CD4-positive, alpha-beta T cell treated with Interleukin-6 at 100 ng/mL for 8 hours (primary cell): ENCODE data around the gene ASAP2.

Experiments
- DNase-seq: peaks from one replicate; pipeline ENCODE4 v3.0.0-alpha.2; 2020; ENCODE audit warnings: mixed read lengths, low spot score

The ASAP2 gene

DNA sequence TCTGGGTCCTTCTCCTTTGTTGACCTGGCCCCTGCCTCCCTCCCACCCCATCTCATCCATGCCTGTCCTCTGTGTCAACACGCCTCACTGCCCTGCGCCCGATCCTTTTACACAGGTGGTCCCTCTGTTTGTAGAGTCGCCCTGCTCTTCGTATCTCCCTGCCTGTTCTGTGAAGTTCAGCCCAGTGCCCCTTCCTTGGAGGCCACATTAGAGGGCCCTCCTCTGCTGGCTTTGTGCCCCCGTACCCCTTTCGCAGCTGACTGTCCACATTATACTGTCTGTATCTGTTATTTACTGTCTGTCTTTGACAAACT, 25.5 kb downstream of the ASAP2 start:
- no peak for DNase-seq

DNA sequence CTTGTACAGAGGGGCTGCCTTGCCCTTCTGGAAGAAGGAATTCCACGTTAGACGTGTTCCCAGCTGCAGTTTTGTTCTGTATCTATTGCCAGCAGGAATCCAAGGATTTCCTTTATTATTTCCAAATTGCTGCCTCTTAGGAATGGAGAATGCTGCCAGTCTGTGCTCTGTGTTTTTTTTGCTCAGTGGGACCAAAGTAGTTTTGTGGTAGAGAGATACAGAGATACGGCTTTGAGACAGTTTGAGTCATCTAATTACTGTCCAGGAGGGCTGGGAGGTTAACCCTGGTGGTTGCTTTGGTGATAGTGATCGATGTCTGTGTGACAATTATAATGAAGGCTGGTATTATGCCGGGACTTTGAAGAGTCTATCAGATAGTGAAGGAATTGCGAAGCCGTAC, 26.3 kb downstream of the ASAP2 start:
- DNase-seq, result no peak

DNA sequence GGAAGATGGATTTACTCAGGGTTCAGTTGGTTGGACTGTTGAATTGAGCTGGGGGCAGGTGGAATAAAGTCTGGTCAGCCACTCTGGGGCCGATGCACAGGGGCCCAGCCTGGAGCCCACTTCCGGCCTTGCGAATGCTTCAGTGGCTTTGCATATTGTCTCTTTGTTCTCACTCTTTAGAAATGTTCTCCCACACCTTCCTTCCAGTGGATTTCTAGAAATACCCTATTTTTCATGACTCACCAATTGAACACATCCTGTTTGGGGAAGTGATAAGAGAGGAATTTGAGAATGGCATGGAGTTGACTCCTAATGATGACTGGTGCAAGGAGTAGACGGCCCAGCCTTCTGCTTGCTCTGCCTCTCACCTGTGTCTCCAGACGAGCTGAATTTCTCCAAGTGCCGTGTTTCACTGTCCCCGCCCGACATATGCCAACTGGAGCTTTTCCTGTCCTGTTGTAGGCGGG, 28.1 kb downstream of the ASAP2 start:
- no peak for DNase-seq

DNA sequence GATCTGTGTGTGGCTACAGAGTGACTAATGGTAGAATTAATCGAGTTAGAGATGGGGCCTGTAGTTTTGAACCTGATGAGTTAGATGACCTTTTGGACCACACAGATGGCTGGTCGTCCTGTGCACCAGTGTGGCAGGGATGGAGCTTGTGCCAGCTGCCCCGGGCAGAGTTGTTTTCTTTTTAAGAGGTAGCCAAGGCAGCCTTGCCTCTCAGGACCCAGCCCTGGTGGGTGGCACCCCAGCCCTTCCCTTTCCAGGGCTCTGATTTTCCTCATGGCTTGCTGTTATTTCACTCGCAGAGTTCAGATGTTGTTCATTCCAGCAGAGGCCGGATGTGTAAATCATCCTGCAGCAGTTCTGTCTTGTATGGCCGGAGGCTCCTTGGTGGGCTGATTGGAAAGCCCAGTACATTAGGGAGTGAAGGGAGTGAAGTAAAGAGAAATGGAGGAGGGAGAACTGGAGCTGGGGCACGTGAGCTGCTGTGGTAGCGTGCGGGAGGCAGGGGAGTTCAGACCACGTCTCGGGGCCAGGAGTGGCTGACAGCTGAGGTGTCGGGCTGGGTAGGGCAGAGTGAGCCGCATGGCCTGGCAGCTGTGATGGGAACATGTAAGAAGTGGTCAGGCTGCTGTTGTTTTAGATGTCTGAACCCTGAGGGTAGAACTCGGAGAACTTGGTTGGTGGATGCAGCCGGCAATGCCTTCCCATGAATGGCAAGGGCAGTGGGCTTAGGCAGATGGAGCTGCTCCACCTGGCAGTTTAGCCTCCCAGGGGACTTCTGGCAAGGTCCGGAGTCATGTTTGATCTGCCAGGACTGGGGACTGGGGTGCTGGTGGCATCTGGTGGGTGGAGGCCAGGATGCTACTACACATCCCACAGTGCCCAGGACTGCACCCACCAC, 28.8 kb downstream of the ASAP2 start:
- DNase-seq, result no peak

DNA sequence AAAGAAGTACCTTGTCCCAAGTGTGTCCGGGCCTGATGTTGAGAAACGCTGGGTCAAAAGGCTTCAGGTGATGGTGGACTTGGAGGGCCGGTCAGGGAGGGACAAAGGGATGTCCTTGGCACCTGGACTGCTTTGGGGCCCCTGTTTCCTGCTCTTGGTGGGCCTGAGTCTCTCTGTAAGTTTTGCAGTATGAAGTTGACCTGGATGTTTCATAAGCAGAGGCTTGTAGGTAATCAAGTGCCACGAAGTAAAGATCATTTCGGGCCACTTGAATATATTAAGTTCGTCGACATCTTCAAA, 29.4 kb downstream of the ASAP2 start:
- no peak for DNase-seq

DNA sequence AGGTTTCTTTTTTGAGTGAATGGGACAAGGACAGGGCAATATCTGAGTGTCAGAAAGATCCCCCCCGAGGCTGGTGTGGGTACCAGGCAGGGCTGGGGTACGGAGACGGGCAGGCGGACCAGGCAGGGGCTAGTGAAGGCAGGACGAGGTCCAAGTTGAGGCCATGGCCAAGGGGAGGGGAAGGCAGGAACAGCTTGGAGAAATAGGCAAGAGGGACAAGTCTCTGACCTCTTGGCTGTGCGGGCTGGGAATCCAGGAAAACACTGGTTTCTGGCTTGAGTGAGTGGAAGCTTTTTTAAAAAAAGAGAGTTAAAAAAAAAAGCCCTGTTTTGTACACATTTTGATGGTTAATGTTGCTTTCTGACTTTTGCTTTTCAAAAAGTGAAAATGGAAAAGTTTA, 30.3 kb downstream of the ASAP2 start:
- no peak for DNase-seq

DNA sequence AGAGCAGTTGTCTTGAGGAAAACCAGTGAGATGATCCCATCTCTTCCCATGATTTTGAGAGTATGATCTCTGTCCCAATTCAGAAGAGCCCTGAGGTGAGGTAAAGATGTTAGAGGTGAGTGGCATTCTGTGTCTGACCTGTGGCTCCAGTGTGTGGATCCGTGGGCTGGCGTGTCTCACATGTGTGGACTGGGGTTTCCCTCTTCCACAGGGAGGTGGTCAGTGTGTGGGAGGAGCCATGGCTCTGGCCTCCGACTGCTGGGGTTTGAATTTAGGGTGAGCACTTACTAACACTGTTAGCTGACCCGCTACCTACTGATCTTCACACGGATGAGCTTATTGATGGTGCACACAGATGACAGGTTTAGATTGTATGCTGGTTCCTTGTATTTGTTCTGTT, 31.2 kb downstream of the ASAP2 start:
- DNase-seq, result no peak

DNA sequence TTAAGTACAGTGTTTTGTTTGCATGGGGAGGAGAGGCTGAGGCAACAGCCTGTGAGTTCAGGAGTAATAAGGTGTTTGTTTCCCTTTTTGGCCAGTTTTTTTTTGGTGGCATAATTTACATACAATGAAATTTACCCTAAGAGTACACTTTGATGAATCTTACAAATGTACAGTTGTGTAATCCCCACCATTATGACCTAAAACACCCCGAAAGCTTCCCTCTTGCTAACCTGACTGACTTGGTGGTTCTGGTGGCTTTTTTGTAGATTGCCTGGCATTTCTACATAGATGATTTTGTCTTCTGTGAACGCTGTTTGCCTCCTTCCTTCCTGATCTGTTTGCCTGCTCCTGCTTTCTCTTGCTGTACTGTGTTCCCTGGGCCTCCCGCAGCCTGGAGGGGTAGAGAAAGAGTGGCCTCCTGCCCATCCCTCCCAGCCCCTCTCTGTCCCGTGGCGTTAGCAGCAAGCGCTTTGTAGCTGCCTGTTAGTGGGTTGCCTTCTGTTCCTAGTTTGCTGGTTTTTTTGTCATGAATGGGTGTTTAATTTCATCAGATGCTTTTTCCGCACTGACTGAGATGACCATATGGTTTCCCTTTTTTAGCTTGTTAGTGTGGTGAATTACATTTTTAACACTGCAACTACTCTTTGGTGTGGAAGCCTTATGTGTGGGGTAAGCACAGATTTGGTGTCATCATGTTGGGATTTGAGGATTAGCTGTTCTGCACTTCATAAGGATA, 32.1 kb downstream of the ASAP2 start:
- DNase-seq, result no peak

DNA sequence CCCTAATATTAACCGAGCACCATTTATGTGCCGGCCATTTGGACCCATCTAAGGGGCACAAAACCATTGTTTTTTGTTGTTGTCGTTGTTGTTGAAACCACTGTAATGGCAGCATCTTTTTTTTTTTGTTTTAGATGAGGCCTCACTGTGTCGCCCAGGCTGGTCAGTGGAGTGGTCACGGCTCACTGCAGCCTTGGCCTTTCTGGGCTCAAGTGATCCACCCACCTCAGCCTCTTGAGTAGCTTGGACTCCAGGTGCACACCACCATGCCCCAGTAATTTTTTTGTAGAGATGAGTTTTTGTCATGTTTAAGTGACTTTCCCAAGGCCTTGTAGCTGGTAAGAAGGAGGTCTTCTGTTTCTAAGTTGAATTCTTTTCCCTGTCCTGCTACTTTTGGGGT, 33.0 kb downstream of the ASAP2 start:
- no peak for DNase-seq

DNA sequence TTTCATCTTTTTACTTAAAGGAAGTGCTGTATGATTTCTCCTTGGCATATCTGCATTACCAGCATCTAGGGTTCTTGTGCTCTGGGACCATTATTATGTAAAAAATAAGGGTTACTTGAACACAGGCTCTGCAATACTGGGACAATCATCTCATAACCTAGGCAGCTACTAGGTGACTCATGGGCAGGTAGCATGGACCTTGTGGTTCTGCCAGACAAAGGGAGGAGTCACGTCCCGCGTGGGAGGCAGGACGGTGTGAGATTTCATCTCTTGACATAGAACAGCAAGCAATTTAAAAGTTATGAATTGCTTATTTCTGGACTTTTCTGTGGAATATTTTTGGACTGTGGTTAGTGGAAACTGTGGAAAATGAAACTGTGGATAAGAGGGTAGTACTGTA, 34.1 kb downstream of the ASAP2 start:
- no peak for DNase-seq

DNA sequence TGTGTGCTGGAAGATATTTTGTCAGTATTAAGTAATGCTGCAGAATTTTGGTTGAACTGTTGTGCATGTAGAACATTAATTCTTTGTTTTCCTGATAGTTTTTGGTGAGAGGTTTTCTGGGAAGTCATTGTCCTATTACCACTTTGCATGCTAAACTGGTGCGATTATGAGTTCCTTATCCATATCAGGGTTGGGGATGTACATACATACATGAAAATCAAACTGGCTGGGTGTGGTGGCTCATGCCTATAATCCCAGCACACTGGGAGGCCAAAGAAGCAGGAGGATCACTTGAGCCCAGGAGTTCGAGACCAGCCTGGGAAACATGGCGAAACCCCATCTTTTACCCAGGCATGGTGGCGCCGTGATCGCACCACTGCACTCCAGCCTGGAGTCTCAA, 34.6 kb downstream of the ASAP2 start:
- DNase-seq, result no peak

DNA sequence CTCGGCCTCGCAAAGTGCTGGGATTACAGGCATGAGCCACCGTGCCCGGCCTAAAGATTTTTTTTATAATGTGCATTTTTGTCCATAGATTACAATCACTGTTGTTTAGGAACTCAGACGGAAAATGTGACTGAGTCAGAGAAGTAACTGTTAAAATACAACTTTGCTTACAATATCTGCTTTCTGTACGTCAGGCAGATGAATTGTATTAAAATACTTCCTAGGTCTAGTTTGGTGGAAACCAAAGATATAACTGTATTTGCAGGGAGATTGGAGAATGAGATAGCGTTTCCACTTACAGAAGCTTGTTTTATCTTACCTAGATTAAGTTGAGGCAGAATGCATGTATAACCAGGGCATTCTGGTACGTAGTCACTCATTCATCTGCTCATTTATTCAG, 36.7 kb downstream of the ASAP2 start:
- no peak for DNase-seq

DNA sequence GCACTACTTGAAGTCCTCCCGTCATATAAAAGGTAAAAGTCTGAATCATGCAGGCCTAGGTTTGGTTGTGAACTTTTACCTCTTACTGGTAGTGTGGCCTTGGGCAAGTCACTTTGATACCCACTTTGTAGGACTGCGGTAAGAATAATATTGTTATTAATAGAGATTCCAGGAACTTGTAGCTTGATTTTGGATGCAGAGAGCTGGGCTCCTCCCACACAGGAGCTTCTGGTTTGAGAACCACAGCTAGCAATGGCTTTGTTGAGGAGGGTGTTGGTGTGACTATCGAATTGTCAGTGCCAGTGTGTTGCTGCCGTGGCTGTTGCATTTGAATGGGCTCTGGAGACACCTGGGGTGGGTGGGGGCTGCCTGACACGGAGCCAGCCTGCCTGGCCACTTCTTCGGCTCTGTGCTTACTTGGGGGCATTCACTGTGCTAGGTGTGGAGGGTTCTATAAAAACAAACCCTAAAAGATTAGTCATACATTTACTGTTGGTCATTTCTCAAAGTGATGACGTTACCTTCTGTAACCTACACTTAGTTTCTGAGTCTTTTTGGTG, 38.5 kb downstream of the ASAP2 start:
- DNase-seq, result no peak

DNA sequence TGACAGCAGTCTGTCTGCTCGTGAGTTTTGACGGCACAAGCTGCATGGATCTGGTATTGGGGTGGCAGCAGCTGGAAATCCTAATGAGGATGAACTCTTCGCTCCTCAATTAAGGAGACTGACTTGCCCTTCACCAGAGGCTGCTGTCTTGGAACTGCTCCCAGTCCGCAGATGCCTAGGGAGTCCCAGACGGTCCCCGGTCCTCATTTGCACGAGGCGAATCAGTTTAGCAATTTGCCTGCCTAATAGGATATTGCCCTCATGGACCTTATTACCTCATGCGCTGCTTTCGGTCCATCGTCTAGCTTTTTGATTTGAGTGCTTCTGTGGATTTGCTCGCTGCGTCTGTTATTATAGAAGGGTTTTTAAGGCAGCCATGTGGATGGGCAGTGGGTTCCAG, 40.6 kb downstream of the ASAP2 start:
- no peak for DNase-seq

DNA sequence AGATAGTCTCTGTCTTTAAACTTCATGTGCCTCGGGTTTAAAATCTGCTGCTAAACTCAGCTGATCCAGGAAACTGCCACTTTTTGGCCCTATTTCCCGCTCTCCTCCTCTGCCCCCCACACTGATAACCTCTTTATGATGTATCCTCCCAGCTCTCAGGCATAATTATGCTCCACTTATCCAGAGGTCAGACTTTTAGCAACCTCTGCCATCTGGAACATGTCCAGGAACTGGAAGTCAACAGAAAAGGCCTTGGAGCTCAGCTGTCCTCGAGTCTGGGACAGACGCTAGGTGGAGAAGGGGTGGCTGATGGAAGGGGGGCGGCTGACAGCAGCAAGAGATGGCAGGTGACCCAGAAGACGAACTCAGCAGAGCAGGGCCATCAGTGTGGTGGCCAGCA, 41.2 kb downstream of the ASAP2 start:
- DNase-seq, result no peak

DNA sequence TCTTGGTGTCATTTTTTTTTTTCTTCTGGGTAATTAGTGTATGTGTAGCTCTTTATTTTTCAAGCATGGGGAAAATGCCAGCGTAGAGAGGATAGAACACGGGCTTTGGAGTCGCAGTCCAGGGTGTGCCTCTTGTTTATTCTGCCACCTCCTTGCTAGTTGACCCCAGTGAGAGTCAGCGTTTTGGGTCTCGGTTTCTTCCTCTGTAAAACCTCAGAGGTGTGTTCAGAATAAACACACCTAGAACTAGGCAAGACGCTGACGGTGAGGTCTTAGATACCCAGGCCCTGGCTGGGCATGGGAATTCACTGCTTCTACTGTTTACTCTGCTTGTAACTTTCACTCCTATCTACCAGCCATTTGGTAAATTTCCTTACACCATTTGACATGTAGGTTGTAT, 41.8 kb downstream of the ASAP2 start:
- DNase-seq, result no peak

DNA sequence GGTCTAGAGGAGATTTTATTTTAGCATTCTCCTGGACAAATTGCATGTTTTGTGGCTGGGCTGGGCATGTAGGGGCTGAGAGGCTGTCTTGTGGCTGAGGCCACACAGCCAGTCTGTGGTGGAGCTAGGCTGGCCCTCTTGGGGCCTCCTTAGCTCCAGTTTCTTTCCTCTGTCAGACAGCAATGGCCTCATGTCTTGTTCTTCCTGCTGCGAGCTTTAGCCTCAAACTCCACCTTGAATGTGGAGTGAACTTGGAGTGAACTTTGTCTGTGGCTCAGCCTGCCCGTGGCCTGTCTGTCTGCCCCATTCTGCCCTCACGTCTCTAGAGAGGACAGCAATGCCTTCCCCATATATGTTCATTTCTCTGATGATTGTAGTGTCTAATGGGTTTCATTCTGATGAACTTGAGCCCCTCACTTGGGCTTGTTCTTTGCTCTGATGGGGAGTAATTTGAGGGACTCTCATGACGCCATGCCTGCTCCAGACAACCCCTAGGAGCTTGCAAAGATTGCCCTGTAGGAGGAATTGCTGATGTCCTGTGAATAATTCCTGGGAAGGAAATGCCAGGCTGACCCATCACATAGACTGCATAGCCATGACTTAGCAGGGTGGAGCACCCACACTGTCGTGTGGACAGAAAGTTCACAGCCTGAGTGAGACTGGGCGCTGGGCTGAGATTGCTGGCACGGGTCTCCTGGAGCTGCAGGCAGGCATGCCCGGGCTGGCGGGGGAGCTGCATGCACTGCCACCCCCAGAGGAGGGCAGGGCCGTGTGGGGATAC, 42.6 kb downstream of the ASAP2 start:
- DNase-seq, result no peak

DNA sequence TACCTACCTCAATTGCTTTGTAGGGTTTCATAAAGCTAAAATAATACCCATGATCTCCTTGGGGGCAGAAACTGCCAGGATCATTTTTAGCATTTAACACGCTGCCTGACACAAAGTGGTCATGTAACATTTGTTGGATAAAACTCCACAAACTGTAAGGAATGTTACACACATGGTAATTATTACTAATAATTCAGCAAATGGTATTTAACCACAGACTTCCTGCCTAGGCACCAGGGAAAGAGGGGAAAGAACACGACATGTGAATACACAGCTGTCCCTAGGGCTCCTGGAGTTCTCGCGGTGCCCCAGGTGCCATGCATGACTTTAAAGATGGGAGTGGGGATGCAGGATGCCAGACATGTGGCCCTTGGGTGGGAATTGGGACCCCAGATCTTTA, 43.5 kb downstream of the ASAP2 start:
- DNase-seq, result no peak

DNA sequence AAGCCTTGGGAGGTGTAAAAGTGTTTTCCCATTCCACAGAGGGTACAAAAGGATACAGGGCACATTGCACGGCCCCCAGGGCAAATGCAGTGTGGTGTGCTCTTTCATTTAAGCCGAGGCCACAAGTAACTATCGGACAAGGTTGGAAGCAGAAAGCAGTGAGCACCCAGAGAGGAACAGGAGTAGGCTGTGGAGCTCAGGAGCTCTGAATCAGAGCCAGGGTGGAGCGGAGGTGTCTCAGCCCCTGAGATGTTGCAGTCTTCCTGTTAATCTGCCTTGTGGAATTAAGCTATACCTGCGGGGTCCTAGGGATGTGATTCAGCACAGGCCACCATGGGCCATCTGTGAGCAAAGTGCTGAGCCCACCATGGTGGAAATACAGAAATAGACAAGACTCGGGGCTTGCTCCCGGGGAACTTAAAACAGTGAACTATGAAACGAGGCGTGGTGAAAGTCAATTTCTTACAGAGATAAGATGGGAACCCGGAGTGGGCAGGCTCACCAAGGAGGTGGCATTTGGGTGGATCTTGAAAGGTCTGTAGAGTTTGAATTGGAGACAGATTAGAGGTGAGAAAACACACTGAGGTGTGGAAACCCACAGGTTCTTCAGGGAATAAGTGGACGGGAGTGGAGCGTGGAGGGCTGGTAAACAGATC, 44.0 kb downstream of the ASAP2 start:
- no peak for DNase-seq

DNA sequence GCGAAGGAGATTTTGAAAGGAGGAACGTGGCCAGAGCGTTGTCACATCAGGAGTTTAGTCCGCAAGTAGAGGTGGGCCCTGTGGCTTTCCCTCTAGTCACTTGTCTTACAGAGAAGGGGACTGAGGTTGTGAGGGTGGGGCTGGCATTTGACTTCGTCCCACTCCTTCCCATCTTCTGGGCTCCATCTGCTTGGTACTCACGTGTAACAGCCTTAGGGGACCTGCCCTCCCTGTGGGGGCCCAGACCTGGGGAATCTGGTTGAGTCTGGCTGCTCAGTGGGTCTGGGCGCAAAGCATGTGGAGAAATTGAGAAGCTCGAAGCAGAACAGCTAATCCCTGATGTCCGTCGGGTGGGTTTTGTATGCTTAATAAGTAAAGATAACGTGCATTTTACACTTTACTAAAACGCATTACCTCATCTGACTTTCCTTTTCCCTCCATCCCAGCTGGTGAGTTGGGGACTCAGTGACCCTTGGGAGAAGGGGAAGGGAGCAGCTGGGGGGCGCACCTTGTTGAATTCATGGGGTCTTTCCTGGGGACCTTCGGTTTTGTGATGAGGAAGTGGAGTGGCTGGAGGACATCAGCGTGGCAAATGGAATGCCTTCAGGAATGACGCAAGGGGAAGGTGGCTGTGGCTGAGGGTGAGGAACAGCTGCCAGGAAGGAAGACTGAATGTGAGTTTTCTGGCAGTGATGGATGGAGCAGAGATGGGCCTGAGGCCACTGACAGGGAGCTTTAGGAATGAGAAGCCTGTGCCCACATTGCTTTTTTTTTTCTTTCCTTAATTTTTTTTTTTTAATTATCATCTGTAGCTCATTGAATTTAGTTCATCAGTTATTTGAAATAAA, 44.8 kb downstream of the ASAP2 start:
- no peak for DNase-seq

DNA sequence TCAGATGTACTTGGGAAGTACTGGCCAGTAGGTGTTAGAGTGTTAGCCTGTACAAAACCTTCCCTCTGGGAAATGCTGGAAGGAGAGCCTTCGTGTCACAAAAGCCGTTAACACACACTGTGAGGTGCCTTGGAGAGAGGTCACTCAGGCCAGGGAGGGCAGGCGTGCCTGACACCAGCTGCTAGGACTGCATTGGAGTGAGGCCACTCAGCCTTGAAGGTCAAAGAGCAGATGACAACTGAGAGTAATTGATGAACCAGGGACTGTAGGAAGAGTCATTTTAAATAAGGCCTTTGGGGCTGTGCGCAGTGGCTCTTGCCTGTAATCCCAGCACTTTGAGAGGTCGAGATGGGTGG, 45.4 kb downstream of the ASAP2 start:
- DNase-seq, result no peak
